GM10266 (cell line): ENCODE measurements around the gene TUBGCP6.

Source experiments
- DNase-seq: peaks from one replicate; pipeline ENCODE4 v3.0.0; 2012; ENCODE audit errors: extremely low spot score
- TF ChIP-seq, protein P1 (sequence below): IDR thresholded peaks from 2 replicates; pipeline ENCODE4 v1.5.1; 2012; ENCODE audit warnings: mild to moderate bottlenecking, low read depth; ENCODE audit not compliant: control insufficient read depth, insufficient read depth; ENCODE audit errors: missing control alignments

TUBGCP6 gene

DNA sequence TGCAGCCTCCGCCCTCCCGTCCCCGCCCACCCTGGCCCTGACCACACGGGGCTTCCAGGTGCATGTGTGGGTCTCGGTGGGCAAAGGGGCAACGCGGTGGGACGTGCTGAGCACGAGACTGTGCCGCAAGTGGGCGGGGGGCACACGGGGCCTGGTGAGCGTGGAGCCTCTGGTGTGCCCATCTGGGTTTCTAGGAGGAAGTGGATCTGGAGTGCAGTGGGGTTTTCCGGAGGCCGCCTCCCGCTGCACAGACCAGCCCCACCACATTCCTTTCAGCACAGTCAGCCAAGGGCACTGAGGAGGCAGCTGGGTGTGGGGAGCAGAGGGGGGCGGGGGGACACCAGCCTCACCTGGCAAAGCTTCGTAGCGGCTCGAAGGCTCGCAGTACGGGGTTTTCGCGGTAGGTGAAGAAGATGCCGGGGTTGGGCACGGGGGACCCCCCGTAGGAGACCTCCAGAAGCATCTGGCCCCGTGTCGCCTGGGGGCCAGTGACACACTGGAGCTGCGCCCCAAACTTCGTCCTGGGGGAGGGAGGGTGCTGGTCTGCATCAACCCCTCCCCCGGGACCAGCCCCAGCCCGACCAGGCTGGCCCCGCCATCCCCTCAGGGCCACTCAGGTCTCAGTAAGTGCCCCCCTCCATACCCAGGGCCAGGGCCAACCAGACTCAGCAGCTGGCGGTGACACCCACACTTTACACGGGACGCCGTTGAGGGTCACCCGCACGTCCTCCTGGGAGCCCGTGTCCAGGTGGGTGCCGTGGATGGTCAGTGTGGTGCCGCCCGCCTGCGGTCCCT is 37.7 kb upstream of the TUBGCP6 start:
- TF ChIP-seq, protein P1, sequence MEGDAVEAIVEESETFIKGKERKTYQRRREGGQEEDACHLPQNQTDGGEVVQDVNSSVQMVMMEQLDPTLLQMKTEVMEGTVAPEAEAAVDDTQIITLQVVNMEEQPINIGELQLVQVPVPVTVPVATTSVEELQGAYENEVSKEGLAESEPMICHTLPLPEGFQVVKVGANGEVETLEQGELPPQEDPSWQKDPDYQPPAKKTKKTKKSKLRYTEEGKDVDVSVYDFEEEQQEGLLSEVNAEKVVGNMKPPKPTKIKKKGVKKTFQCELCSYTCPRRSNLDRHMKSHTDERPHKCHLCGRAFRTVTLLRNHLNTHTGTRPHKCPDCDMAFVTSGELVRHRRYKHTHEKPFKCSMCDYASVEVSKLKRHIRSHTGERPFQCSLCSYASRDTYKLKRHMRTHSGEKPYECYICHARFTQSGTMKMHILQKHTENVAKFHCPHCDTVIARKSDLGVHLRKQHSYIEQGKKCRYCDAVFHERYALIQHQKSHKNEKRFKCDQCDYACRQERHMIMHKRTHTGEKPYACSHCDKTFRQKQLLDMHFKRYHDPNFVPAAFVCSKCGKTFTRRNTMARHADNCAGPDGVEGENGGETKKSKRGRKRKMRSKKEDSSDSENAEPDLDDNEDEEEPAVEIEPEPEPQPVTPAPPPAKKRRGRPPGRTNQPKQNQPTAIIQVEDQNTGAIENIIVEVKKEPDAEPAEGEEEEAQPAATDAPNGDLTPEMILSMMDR = no peak
- DNase-seq = no peak

DNA sequence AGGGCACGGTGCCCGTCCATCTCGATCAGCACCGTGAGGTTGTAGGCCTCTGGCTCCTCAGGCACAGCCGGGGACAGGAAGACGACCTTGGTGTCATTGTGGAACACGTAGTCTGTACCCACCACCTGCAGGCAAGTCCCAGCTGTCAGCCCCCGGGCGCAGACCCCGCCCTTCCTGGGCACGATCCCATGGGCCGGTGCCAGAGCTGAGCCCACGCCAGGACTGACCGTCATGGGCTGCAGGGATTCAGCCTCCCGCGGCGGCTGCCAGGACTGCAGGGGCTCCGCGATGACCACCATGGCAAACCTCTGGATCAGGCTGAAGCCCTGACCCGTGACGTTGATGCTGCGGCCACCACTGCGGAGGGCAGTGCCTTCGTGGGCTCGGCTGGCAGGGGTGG is 37.1 kb upstream of the TUBGCP6 start:
- TF ChIP-seq, protein P1 = no peak
- DNase-seq = no peak

GRCh38 chr22:50281384-50281760 is 36.5 kb upstream of the TUBGCP6 start:
- DNase-seq = no peak
- TF ChIP-seq, protein P1 = no peak

GRCh38 chr22:50280708-50281383 is 36.0 kb upstream of the TUBGCP6 start:
- TF ChIP-seq, protein P1 = no peak
- DNase-seq = no peak

GRCh38 chr22:50280022-50280707 is 35.3 kb upstream of the TUBGCP6 start:
- TF ChIP-seq, protein P1 = no peak
- DNase-seq = no peak

DNA sequence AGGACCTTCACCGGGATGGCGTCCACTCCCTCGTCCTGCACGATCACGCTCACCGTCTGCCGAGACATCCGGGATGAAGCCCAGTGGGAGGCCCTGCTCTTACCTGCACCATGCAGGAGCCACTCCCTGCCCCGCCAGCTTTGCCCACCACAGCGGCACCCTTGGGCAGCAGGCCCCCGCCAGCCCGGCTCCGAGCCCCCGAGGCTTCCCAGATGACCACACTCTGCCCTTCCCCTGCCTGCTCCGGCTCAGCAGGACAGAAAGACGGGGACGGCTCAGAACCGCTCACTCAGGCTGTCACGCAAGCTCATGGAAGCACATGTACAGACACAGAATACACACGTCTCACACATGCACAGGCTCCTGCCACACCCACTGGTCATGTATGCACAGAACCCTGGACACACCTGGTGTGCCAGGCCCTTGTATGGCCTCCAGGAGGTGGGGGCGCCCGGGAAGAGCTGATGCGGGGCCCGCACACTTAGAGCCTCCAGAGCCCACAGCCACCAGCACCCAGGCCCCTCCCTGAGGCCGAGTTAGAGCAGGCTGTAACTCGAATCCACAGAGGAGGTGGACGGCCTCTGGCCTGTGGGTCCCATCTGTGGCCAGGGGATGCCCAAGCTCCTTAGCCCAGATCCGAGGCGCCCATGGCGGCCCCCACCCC is 34.3 kb upstream of the TUBGCP6 start:
- TF ChIP-seq, protein P1 = no peak
- no peak for DNase-seq
